ENCODE measurements around the gene STARD9.

STARD9 gene

GRCh38 chr15:42729409-42729808 is 154.0 kb downstream of the STARD9 start:
- TF ChIP-seq REST (IDR thresholded peaks at IDR 0.05; ENCODE audit: insufficient read depth in 1 of 2, low read depth in 2 of 2, low read length in 2 of 2) (no peak), TAF1 (IDR thresholded peaks at IDR 0.05; ENCODE audit: borderline replicate concordance, insufficient read depth, low read length) (no peak), SIN3A (IDR thresholded peaks at IDR 0.05; ENCODE audit: borderline replicate concordance, insufficient read depth, low read length) (no peak), FOXP2 (optimal IDR thresholded peaks at IDR 0.05; ENCODE audit: borderline replicate concordance, extremely low read depth, extremely low read length, insufficient read depth) (no peak), POLR2AphosphoS5 (IDR thresholded peaks at IDR 0.05; ENCODE audit: low read depth, low read length) (no peak)

GRCh38 chr15:42730135-42730534 is 154.7 kb downstream of the STARD9 start:
- TF ChIP-seq REST (IDR thresholded peaks at IDR 0.05; ENCODE audit: insufficient read depth in 1 of 2, low read depth in 2 of 2, low read length in 2 of 2) (no peak), POLR2AphosphoS5 (IDR thresholded peaks at IDR 0.05; ENCODE audit: low read depth, low read length) (no peak), FOXP2 (optimal IDR thresholded peaks at IDR 0.05; ENCODE audit: borderline replicate concordance, extremely low read depth, extremely low read length, insufficient read depth) (no peak), SIN3A (IDR thresholded peaks at IDR 0.05; ENCODE audit: borderline replicate concordance, insufficient read depth, low read length) (no peak), TAF1 (IDR thresholded peaks at IDR 0.05; ENCODE audit: borderline replicate concordance, insufficient read depth, low read length) (no peak)

- TF ChIP-seq REST (IDR thresholded peaks at IDR 0.05; ENCODE audit: insufficient read depth in 1 of 2, low read depth in 2 of 2, low read length in 2 of 2) (no peak), SIN3A (IDR thresholded peaks at IDR 0.05; ENCODE audit: borderline replicate concordance, insufficient read depth, low read length) (no peak), TAF1 (IDR thresholded peaks at IDR 0.05; ENCODE audit: borderline replicate concordance, insufficient read depth, low read length) (no peak), FOXP2 (optimal IDR thresholded peaks at IDR 0.05; ENCODE audit: borderline replicate concordance, extremely low read depth, extremely low read length, insufficient read depth) (no peak), POLR2AphosphoS5 (IDR thresholded peaks at IDR 0.05; ENCODE audit: low read depth, low read length) (no peak)
Observed at GRCh38 chr15:42730536-42730935, 155.1 kb downstream of the STARD9 start.

GRCh38 chr15:42731461-42731860 is 156.1 kb downstream of the STARD9 start:
- TF ChIP-seq TAF1 (IDR thresholded peaks at IDR 0.05; ENCODE audit: borderline replicate concordance, insufficient read depth, low read length): no peak
- TF ChIP-seq FOXP2 (optimal IDR thresholded peaks at IDR 0.05; ENCODE audit: borderline replicate concordance, extremely low read depth, extremely low read length, insufficient read depth): no peak
- no peak for TF ChIP-seq SIN3A (IDR thresholded peaks at IDR 0.05; ENCODE audit: borderline replicate concordance, insufficient read depth, low read length)
- no peak for TF ChIP-seq REST (IDR thresholded peaks at IDR 0.05; ENCODE audit: insufficient read depth in 1 of 2, low read depth in 2 of 2, low read length in 2 of 2)
- TF ChIP-seq POLR2AphosphoS5 (IDR thresholded peaks at IDR 0.05; ENCODE audit: low read depth, low read length): no peak
